Stimulated activated CD8-positive, alpha-beta memory T cell treated with anti-CD3 and anti-CD28 coated beads, Interleukin-4, amount 100 ng/mL, for 24 hours (primary cell): ENCODE results near the gene CUX1.
"Not testable (repeated sequence)": the region's sequence is repeated elsewhere in the genome, so short reads cannot be mapped to it uniquely, and the experiment has no call there.

Experiments
- DNase-seq: peaks from one replicate; pipeline ENCODE4 v3.0.0-alpha.2; 2020; ENCODE audit warnings: low read depth

Gene CUX1

DNA sequence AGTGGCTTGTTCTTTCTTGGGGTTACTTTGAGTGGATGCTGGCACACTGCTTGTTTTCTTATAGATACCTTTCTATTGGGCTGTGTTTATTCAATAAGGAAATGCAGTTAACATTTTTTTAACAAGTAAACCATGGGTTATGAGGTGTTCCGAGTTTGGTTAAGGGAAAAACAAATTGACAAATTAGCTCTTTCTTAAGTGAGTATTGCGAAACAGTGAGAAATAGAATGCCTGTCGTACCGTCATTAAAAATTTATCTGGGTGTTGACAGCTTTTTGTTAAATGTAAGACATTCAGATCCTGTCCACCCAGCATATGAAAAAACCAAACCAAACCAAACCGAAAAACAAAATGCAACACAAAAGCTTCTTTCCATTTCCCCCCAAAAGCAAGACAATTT is 6.2 kb downstream of the CUX1 start:
- no peak for DNase-seq

- DNase-seq = no peak
These were observed 7.0 kb downstream of the CUX1 start for GRCh38 chr7:101824440-101824839.

DNA sequence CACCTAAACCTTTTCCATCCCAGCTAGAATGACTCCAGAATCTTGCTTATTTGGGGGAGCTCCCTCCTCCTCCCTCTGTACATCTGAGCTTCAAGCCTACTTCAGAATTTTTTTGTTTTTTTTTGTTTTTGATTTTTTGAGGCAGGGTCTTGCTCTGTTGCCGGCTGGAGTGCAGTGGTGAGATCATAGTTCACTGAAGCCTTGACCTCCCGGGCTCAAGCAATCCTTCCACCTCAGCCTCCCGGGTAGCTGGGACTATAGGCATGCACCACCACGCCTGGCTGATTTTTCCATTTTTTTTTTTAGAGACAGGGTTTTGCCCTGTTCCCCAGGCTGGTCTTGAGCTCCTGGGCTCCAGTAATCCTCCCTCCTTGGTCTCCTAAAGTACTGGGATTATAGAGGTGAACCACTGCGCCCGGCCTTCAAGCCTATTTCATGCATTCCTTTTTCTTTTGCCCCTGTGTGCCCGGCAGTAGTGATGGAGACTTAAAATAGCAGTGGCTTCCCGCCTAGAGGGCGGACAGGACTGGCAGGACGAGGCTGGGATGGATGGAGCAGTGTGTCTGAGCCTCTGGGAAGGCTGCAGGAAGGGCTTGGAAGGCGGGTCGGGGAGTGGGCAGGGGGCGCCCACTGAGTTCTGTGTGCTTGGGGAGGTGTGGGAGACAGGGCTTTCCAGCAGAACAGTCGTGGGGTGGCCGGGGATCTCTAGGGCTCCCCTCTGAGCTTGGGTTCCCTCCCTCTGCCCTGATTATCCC is 8.8 kb downstream of the CUX1 start:
- DNase-seq = no peak

DNA sequence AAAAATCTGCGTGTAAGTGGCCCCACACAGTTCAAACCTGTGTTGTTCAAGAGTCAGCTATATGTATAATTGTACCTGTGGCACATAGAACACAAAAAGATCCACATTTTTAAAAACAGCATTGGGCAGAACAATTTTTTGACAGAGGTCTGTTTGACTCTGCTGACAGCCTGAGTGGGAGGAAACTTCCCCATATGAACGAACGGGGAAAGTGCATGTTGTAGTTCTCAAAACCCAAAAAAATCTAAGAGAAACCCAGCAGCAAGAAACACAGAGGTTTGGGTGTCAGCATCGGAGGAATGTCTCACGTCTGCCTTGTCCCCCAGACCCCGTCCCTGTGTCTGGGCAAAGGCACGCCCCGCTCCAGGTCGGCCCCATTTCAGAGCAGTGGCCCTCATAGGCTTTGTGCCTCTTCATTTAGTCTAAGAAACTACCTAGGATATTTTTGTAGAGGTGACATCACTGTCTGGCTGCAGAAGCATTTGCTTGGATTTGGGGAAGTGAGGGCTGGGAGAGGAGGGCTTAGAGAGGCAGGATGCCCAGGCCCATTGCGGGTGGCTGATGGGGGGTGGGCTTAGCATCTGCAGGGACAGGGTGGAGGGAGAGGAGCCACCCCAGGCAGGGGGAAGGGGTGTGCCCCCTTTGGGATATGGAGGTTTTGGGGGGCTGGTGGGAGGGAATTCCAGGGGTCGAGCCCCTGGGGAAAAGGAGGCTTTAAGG is 11.0 kb downstream of the CUX1 start:
- no peak for DNase-seq

GRCh38 chr7:101829374-101829773 is 11.9 kb downstream of the CUX1 start:
- no peak for DNase-seq

DNA sequence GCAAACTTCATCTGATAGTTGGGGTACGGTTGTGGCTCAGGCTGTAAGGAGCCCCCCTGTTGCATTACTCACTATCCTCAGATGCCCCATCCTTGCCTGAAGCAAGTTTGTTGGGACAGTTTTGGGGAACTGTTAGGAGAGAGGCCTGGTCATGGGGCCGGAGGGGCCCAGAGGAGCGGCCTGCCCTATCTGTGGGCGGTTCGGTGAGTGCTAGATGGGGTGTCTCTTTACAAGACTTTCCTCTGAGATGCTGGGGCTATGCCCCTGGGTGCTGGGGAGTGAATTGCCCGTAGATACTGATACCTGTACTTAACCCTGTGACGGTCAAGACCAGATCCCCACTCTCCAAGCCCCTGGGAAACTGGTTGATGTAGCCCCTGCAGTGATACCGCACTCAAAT is 12.4 kb downstream of the CUX1 start:
- DNase-seq = no peak

GRCh38 chr7:101831396-101831795 is 14.0 kb downstream of the CUX1 start:
- DNase-seq = not testable (repeated sequence)

DNA sequence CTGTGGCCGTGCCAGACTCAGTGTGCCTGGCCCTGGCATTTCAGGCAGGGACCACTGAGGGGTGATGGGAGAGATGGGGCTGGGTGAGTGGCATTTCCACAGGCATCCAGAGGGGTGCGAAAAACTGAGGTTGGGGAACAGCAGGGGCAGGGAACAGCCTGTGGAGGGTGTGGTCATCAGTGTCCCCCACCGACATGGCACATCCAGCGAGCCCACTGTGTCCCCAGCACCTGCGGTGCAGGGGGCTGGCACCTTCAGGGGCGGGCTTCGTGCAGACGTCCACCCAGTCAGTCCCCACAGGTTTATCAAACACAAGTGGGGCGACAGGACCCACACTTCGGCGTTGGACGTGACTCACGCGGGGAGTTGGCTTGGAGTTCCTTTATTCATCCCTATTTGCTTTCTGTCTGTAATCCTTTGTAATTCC is 14.8 kb downstream of the CUX1 start:
- no peak for DNase-seq

GRCh38 chr7:101832685-101833375 is 15.4 kb downstream of the CUX1 start:
- no peak for DNase-seq

DNA sequence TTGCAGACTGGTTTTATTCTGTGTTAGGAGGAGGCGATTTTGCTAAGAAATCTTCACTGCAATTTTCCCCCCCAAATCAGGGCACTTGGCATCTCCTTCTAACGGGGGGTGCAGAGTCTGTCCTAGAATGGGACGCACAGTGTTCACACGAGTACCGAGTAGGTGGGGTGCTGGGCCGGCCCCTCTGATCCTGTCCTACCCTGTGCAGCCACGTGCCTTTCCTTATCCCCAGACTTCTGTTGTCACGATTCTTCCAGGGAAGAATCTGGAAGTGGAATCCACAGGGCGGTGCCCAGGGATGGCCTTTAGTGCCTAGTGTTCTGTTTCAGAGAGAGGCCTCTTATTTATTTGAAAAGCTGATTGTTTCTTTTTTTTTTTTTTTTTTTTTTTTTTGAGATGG is 16.4 kb downstream of the CUX1 start:
- DNase-seq = no peak

DNA sequence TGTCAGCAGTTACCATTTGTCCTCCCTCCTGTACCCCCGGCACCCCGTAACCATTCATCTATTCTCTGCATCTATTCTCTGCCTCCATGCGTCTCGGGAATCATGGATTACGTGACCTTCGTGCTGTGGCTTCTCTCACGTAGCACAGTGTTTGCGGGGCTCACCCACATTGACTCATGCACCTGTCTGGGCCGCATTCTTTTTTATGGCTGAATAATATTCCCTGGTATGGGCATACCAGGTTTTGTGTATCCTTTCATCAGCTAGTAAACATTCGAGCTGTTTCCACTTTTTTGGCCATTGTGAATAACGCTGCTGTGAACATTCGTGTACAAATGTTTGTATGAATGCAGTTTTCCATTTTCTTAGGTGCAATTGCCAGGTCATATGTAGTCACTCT is 17.7 kb downstream of the CUX1 start:
- DNase-seq = no peak

GRCh38 chr7:101837433-101837832 is 20.0 kb downstream of the CUX1 start:
- DNase-seq = not testable (repeated sequence)

GRCh38 chr7:101838837-101839483 is 21.5 kb downstream of the CUX1 start:
- no peak for DNase-seq

DNA sequence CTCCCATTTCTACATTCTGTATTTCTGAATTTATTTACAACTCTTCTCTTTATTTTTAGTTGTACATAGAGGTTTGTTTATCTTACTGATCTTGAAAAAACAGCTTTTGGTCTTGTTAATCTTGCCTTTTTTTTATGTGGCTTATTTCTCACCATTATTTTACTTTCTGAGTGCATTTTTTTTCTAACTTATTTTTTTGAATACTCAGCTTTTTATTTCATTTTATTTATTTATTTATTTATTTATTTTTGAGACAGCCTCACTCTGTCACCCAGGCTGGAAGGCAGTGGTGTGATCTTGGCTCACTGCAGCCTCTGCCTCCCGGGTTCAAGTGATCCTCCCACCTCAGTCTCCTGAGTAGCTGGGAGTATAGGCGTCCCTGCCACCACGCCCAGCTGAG is 23.9 kb downstream of the CUX1 start:
- DNase-seq = no peak

DNA sequence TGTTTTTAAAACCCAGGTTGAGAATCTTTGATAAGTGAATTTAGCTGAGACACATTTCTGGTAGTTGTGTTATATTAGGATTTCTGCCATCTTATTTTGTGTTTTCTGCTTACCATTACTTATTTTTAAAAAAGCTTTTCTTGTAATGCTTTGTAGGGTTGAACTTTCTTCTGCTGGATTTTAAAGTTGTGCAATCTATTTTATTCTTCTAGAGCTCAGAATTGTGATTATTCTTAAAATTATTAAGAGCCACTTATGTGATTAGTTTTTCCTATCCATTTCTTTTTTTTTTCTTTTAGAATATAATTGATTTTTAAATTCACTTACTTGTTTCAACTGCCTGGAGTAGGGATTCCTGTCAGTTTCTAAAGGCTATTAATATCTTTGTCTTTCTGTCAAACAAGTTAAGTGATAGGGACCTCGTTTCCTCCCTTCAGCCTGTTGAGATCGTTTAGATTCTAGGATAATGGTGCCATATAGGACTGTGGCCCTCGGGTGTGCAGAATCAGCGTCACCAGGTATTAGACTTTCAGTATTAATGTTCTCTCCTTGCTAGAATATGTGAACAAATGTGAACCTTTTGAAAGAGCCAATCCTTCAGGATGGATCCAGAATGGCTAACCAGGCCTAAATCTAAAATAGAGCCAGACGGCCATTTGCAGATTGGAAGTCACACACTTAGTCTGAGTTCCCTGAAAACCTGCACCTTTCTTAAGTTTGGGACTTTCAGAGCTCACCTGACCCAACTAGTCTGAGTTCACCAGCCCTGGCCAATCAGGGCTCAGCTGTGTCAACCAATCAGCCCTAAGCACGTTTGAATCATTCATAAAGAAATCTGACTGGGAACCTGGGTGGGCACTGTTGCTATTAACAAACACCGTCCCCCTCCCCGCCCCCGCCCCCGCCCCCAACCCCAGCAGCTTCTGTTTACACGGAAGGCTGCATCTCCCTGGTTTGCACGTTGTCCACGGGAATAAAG is 26.2 kb downstream of the CUX1 start:
- DNase-seq = no peak

GRCh38 chr7:101845974-101846373 is 28.5 kb downstream of the CUX1 start:
- DNase-seq = no peak

- DNase-seq = no peak
These were observed 29.5 kb downstream of the CUX1 start for GRCh38 chr7:101846800-101847538.

- DNase-seq = no peak
These were observed 31.0 kb downstream of the CUX1 start for GRCh38 chr7:101848208-101848951.

- not testable (repeated sequence) for DNase-seq
These were observed 31.9 kb downstream of the CUX1 start for GRCh38 chr7:101849314-101849713.

- DNase-seq = not testable (repeated sequence)
These were observed 34.9 kb downstream of the CUX1 start for GRCh38 chr7:101852364-101852763.
